Osteocyte (in vitro differentiated cells): ENCODE results near the gene HAUS2. TPM values are rescaled to one million over a fixed set of nuclear protein-coding genes. Genes with fewer than 3 reads are reported as not detected.

Experiments used
- DNase-seq: peaks from one replicate; pipeline ENCODE4 v3.0.0; 2021; ENCODE audit warnings: mixed read lengths; ENCODE audit not compliant: unreplicated experiment; ENCODE audit errors: extremely low spot score
- H3K27ac Mint-ChIP-seq: one replicate; pipeline ENCODE4 v1.8.0; 2021; ENCODE audit warnings: mild to moderate bottlenecking, mixed read lengths; ENCODE audit not compliant: unreplicated experiment
- H3K27me3 Mint-ChIP-seq: one replicate; pipeline ENCODE4 v1.8.0; 2021; ENCODE audit warnings: mixed read lengths; ENCODE audit not compliant: unreplicated experiment
- H3K36me3 Mint-ChIP-seq: one replicate; pipeline ENCODE4 v1.8.0; 2021; ENCODE audit warnings: mixed read lengths; ENCODE audit not compliant: unreplicated experiment
- H3K4me1 Mint-ChIP-seq: one replicate; pipeline ENCODE4 v1.8.0; 2021; ENCODE audit warnings: mixed read lengths; ENCODE audit not compliant: unreplicated experiment
- H3K4me3 Mint-ChIP-seq: one replicate; pipeline ENCODE4 v1.8.0; 2021; ENCODE audit warnings: mild to moderate bottlenecking, moderate library complexity, mixed read lengths; ENCODE audit not compliant: unreplicated experiment
- H3K9me3 Mint-ChIP-seq: one replicate; pipeline ENCODE4 v1.8.0; 2021; ENCODE audit warnings: mixed read lengths; ENCODE audit not compliant: unreplicated experiment
- total RNA-seq: library from RNA; stranded (reverse); gene quantifications from 2 replicates; pipeline ENCODE4 v1.2.1, GENCODE V29; 2021
- TF ChIP-seq, protein P1 (sequence below): fragments of 200-600 bp; sonication (generic); IDR thresholded peaks from 2 replicates; pipeline ENCODE4 v1.5.0; 2021; ENCODE audit warnings: antibody characterized with exemption, mild to moderate bottlenecking, moderate library complexity

The HAUS2 gene
- total RNA-seq, 1 donor from 2014 or later = 23.8 TPM

DNA sequence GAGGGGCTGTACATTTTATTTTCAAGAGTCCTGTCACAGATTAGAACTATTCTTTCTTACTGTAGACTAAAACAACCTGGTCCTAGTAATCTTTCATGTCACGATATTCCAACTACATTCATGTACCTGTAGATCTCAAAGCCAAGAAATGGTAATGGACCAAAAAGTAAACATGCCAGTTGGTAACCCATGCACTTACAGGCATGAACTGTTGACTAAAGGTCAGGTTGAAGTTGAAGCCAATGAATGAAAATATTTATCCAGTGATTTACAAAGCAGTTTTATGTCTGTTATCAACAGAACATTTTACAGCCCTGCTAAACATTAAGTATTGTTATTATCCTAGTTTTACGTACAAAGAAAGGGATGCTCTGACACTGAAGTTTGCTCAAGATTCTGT, 25.3 kb upstream of the HAUS2 start:
- no peaks in the 10 kb centered on the region for H3K9me3 Mint-ChIP-seq
- no peak overlapping the region for H3K27ac Mint-ChIP-seq
- H3K36me3 Mint-ChIP-seq = peaks cover 22% of the 10 kb centered on the region
- TF ChIP-seq, protein P1, sequence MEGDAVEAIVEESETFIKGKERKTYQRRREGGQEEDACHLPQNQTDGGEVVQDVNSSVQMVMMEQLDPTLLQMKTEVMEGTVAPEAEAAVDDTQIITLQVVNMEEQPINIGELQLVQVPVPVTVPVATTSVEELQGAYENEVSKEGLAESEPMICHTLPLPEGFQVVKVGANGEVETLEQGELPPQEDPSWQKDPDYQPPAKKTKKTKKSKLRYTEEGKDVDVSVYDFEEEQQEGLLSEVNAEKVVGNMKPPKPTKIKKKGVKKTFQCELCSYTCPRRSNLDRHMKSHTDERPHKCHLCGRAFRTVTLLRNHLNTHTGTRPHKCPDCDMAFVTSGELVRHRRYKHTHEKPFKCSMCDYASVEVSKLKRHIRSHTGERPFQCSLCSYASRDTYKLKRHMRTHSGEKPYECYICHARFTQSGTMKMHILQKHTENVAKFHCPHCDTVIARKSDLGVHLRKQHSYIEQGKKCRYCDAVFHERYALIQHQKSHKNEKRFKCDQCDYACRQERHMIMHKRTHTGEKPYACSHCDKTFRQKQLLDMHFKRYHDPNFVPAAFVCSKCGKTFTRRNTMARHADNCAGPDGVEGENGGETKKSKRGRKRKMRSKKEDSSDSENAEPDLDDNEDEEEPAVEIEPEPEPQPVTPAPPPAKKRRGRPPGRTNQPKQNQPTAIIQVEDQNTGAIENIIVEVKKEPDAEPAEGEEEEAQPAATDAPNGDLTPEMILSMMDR = no peak
- no peak overlapping the region for H3K4me3 Mint-ChIP-seq
- no peak for DNase-seq
- H3K4me1 Mint-ChIP-seq = no peaks in the 10 kb centered on the region
- no peaks in the 10 kb centered on the region for H3K27me3 Mint-ChIP-seq

DNA sequence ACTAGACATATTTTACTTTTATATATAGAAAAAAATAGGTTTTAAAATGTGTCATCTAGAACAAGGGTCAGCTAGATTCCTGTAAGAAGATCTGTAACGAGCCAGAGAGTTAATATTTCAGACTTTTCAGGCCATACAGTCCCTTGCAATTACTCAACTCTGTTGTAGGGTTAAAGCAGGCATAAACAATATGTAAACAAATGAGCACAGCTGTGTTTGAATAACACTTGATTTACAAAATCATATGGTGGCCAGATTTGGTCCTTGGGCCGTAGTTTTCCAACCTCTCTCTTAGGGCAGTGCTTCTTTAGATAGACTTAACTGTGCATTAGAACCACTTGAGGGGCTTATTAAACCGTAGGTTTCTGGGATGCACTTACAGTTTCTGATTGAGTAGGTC, 19.7 kb upstream of the HAUS2 start:
- peaks cover 37% of the 10 kb centered on the region for H3K36me3 Mint-ChIP-seq

DNA sequence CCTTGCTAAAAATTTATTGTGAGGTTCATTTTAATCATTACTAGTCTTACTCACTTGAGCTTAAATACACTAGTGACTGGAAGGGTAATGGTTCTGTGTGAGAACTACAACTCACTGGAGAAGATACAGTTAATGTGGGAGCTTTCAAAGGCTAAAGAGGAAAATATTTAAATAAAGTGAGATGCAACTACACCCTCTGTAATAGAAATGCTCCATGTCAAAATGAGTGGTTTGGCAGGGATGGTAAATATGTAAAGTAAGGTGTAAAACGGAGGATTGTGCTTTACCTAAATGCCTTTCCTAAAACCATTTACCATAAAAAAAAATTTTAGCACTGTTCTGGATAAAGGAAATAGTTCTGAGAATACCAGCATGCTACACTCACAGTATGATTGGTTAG, 15.4 kb upstream of the HAUS2 start:
- TF ChIP-seq, protein P1 = no peak
- Mint-ChIP-seq H3K9me3 (no peaks in the 10 kb centered on the region), H3K27me3 (no peaks in the 10 kb centered on the region), H3K36me3 (peaks cover 38% of the 10 kb centered on the region), H3K4me1 (no peaks in the 10 kb centered on the region), H3K27ac (no peak overlapping the region), H3K4me3 (no peak overlapping the region)
- no peak for DNase-seq

More for the DNA sequence above, 19.7 kb upstream of the HAUS2 start:
- H3K9me3 Mint-ChIP-seq = no peaks in the 10 kb centered on the region
- no peak overlapping the region for H3K27ac Mint-ChIP-seq
- H3K4me3 Mint-ChIP-seq = no peak overlapping the region
- DNase-seq = no peak
- TF ChIP-seq, protein P1 = no peak
- no peaks in the 10 kb centered on the region for H3K27me3 Mint-ChIP-seq
- no peaks in the 10 kb centered on the region for H3K4me1 Mint-ChIP-seq

DNA sequence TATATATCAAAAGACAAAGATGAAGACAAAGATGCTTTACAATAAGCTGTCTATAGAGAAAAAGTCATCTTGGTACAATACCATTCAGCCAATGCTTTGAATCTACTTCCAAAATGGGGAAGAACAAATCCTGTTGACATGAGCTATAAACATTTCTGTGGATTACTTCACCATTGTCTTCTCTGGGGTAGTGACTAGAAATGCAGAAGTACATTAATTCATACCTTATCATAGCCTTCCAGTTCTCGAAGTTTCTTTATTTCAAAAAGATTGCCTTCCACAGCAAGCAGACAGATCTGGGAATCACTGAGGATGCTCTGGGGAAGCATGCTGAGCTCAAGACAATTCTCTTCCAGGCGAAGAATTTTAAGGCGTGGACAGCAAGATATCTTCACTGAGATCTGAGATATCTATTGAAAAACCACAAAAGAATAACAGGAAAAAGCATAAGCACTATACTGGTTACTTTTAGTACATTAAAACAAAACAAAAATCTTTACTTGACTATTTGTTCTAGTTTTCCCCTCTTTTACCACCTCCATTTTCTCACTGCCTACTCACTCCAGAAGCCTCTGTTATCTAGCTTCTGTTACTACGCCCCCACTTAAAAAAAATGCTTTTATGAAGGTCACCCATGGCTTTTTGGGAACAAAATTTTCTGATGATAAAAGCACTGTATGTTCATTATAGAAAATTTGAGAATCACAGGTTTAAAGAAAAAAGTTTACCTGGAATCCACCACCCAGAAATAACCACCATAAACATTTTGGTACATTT, 3.6 kb upstream of the HAUS2 start:
- H3K9me3 Mint-ChIP-seq = no peaks in the 10 kb centered on the region
- H3K27me3 Mint-ChIP-seq = no peaks in the 10 kb centered on the region
- no peak for DNase-seq
- no peak overlapping the region for H3K27ac Mint-ChIP-seq
- peaks cover 28% of the 10 kb centered on the region for H3K4me1 Mint-ChIP-seq
- H3K4me3 Mint-ChIP-seq = no peak overlapping the region
- TF ChIP-seq, protein P1 = no peak
- peaks cover 19% of the 10 kb centered on the region for H3K36me3 Mint-ChIP-seq

DNA sequence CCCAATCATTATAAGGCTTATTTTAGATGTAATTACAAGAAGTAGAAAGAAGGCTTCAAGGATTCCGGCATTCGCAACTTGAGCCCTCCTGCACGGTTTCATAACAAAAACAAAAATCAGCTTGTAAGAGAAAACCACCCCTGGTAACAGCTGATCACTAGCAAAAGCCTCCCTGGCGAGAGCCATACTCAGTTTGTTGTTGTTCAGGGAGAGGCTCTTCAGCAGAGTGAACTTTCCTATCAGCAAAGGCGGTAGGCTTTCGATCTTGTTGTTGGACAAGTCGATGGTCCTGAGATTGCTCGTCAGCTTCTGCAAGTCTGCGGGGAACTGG, 755 bp upstream of the HAUS2 start:
- peak overlapping the region; percentile 95 for H3K4me3 Mint-ChIP-seq
- peaks cover 14% of the 10 kb centered on the region for H3K36me3 Mint-ChIP-seq
- TF ChIP-seq, protein P1 = no peak
- DNase-seq = no peak
- H3K27me3 Mint-ChIP-seq = no peaks in the 10 kb centered on the region
- peak overlapping the region; percentile 98 for H3K27ac Mint-ChIP-seq
- H3K9me3 Mint-ChIP-seq = no peaks in the 10 kb centered on the region
- peaks cover 29% of the 10 kb centered on the region for H3K4me1 Mint-ChIP-seq
